ENCODE data around the gene LSM14B. TPM values are rescaled to one million over a fixed set of nuclear protein-coding genes. Genes with fewer than 3 reads are reported as not detected.
"Not testable (repeated sequence)": the region's sequence is repeated elsewhere in the genome, so short reads cannot be mapped to it uniquely, and the experiment has no call there.

Gene LSM14B
- polyA plus RNA-seq (2013), result 25.3 TPM

DNA sequence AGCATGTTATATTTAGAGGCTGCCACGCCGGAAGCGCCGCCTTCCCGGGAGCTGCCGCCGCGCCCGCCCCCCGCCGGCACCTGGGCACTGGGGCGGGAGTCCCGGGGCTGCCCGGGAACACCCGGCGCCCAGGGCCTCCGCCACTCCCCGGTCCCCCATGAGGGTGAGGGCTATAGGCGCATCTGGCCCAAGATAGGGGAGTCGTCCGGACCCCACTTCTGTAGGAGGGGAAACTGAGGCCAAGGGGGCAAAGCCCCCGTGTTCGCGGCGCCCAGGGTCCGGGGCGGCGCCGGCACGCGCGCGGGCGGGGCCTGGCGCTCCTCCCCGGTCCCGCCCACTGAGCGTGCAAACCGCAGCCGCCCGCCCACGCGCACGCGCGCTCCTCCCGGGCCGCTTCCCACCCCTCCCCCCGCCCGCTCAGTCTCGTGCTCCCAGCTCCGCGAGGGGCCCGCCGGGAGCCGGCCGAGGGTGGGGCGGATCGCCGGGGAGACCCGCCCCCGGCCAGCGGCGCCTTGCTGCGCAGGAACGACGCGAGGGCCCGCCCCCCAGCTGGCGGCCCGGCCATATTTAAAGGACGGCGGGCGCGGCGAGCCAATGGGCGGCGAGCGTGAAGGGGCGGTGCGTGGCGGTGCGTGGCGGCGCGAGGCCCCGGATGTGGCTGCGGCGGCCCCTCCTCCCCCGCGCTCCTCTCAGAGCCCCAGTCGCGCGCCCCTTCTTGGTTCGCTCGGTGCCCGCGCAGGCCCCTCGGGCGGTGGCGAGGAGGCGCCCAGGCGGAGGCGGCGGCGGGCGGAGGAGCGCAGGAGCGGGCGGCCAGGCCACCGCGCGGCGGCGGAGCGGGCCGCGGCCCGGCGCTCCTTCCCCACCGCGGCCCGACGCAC, at the start of gene LSM14B:
Gene LSM14B, plus strand, starts transcription at position 700 of the 878 bp plus-strand sequence. CDS start 192 bp downstream, outside the sequence.
- Histone ChIP-seq H3K9me3 (ENCODE audit: control extremely low read depth in 1 of 5, control insufficient read depth in 4 of 5, insufficient read depth in 2 of 5, low read depth in 1 of 5, low read length in 4 of 5) (no peaks in the 10 kb centered on the region), H3K27me3 (replicated peaks in 2 of 5; ENCODE audit: control insufficient read depth in 4 of 5, insufficient read depth in 5 of 5, low read length in 4 of 5) (no peaks in the 10 kb centered on the region), H3K4me3 (ENCODE audit: control insufficient read depth in 1 of 7, extremely low read depth in 1 of 7, insufficient read depth in 4 of 7, low read depth in 2 of 7, low read length in 6 of 7) (peak within 1 kb of the TSS; percentile 68 to 88 (median 77)), H3K27ac (ENCODE audit: insufficient read depth in 1 of 2, low read depth in 1 of 2, low read length in 2 of 2, poor library complexity in 1 of 2, severe bottlenecking in 2 of 2) (peak within 1 kb of the TSS; percentile 40 to 79), H3K4me1 (ENCODE audit: control extremely low read depth in 1 of 4, control insufficient read depth in 4 of 4, insufficient read depth in 4 of 4, low read length in 3 of 4) (peaks cover 6 to 57% (median 33%) of the 10 kb centered on the region in 4 experiments), H3K36me3 (ENCODE audit: control insufficient read depth in 4 of 4, insufficient read depth in 4 of 4, low read length in 3 of 4) (peaks cover 3 to 26% (median 18%) of the 10 kb centered on the region in 4 experiments)
- ChIA-PET CTCF (interaction anchor here (1.1 to 1.9 kb wide), 5 partner anchors 9 to 59 kb away, joined by 3 to 7 read pairs (median 4); no protein-coding TSS in a partner anchor), POLR2A (interaction anchor here (0.6 to 3.3 kb wide), 7 partner anchors 14 to 289 kb away, joined by 3 to 26 read pairs (median 4); partner anchors contain the start of genes PSMA7, SS18L1 and TAF4)
- WGBS (ENCODE audit: insufficient coverage), result under 1% methylated on average over 83 of the region's 124 CpGs
- DNase-seq, result peak; percentile 97 to 98 (median 98)

DNA sequence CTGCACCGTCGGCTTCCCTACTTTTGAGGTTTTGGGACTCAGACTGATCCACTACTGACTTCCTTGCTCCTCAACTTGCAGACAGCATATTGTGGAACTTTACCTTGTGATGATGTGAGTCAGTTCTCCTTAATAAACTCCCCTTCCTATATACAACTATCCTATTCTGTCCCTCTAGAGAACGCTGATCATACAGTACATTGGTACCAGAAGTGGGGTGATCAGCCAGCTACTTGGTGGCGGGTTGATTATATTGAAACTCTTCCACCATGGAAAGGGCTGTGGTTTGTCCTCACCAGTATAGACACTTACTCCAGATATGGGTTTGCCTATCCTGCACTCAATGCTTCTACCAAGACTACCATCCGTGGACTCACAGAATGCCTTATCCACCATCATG, 49.0 kb upstream of the LSM14B start:
- POLR2A ChIA-PET, result no interaction called here
- 97% methylated on average over 4 of the region's 5 CpGs for WGBS (ENCODE audit: insufficient coverage)

DNA sequence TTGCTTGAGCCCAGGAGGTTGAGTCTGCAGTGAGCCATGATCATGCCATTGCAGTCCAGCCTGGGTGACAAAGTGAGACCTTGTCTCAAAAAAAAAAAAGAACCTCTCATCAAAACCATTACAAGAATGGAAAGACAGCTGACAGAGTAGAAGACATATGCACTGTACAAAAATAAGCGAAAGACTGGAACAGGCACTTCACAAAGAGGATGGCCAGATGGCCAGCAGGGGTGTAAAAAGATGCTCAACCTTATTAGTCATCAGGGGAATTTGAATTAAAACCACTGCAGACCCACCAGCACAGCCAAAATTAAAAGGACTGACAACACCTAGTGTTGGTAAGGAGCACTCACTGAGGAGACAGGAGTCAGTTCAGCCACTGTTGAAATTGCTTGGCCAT, 43.1 kb upstream of the LSM14B start:
- Histone ChIP-seq H3K4me3 (ENCODE audit: control insufficient read depth in 1 of 7, extremely low read depth in 1 of 7, insufficient read depth in 4 of 7, low read depth in 2 of 7, low read length in 6 of 7) (no peak overlapping the region), H3K27ac (ENCODE audit: insufficient read depth in 1 of 2, low read depth in 1 of 2, low read length in 2 of 2, poor library complexity in 1 of 2, severe bottlenecking in 2 of 2) (no peak overlapping the region), H3K36me3 (ENCODE audit: control insufficient read depth in 4 of 4, insufficient read depth in 4 of 4, low read length in 3 of 4) (no peaks in the 10 kb centered on the region), H3K9me3 (ENCODE audit: control extremely low read depth in 1 of 5, control insufficient read depth in 4 of 5, insufficient read depth in 2 of 5, low read depth in 1 of 5, low read length in 4 of 5) (peaks cover 0 to 14% (median 13%) of the 10 kb centered on the region in 5 experiments), H3K4me1 (ENCODE audit: control extremely low read depth in 1 of 4, control insufficient read depth in 4 of 4, insufficient read depth in 4 of 4, low read length in 3 of 4) (no peaks in the 10 kb centered on the region), H3K27me3 (replicated peaks in 2 of 5; ENCODE audit: control insufficient read depth in 4 of 5, insufficient read depth in 5 of 5, low read length in 4 of 5) (peaks cover 0 to 4% (median 2%) of the 10 kb centered on the region in 5 experiments)
- ChIA-PET POLR2A (interaction anchor here (0.6 kb wide), 1 partner anchor 16 kb away, joined by 3 read pairs; no protein-coding TSS in a partner anchor), CTCF (interaction anchor here (1.1 kb wide), 1 partner anchor 9 kb away, joined by 3 read pairs; no protein-coding TSS in a partner anchor)
- no peak for DNase-seq
- WGBS (ENCODE audit: insufficient coverage), result 100% methylated on average over 1 of the region's 1 CpG

More for the DNA sequence above, 49.0 kb upstream of the LSM14B start:
- CTCF ChIA-PET, result interaction anchor here (1.5 kb wide), 1 partner anchor 13 kb away, joined by 3 read pairs; no protein-coding TSS in a partner anchor
- no peaks in the 10 kb centered on the region for H3K27me3 ChIP-seq (replicated peaks in 2 of 5; ENCODE audit: control insufficient read depth in 4 of 5, insufficient read depth in 5 of 5, low read length in 4 of 5)
- no peak overlapping the region for H3K27ac ChIP-seq (ENCODE audit: insufficient read depth in 1 of 2, low read depth in 1 of 2, low read length in 2 of 2, poor library complexity in 1 of 2, severe bottlenecking in 2 of 2)
- DNase-seq, result no peak
- H3K4me1 ChIP-seq (ENCODE audit: control extremely low read depth in 1 of 4, control insufficient read depth in 4 of 4, insufficient read depth in 4 of 4, low read length in 3 of 4), result peaks cover 0 to 4% (median 0%) of the 10 kb centered on the region in 4 experiments
- no peak overlapping the region for H3K4me3 ChIP-seq (ENCODE audit: control insufficient read depth in 1 of 7, extremely low read depth in 1 of 7, insufficient read depth in 4 of 7, low read depth in 2 of 7, low read length in 6 of 7)
- H3K9me3 ChIP-seq (ENCODE audit: control extremely low read depth in 1 of 5, control insufficient read depth in 4 of 5, insufficient read depth in 2 of 5, low read depth in 1 of 5, low read length in 4 of 5), result peaks cover 0 to 20% (median 13%) of the 10 kb centered on the region in 5 experiments
- H3K36me3 ChIP-seq (ENCODE audit: control insufficient read depth in 4 of 4, insufficient read depth in 4 of 4, low read length in 3 of 4), result no peaks in the 10 kb centered on the region

DNA sequence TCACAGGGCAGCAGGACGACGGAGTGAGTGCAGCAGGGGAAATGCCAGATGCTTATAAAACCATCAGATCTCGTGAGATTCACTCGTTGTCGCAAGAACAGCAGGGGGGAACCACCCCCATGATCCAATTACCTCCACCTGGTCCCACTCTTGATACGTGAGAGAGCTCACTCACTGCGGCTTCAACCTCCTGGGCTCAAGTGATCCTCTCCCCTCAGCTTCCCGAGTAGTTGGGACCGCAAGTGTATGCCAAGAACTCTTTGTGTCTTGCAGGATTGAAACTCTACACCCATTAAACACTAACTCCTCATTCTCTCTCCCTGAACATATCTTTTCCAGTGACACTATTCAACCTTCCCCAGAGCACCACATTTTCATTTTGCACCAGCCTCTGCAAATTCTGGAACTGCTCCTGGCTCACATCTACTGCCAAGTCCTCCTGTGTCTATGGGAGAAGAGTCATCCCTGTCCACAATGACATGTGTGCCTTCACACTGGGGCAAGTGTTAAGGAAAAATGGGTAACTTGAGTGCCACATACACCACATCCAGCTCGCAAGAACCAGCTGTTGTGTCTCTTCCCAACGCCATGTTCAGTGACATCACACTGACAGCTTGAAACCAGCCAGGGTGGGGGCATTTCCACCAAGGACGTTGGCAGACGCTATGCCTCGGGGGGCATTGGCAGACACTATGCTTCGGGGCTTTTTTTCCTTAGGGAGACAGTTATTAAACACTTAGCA, 41.9 kb upstream of the LSM14B start:
- H3K4me1 ChIP-seq (ENCODE audit: control extremely low read depth in 1 of 4, control insufficient read depth in 4 of 4, insufficient read depth in 4 of 4, low read length in 3 of 4), result no peaks in the 10 kb centered on the region
- no peak overlapping the region for H3K27ac ChIP-seq (ENCODE audit: insufficient read depth in 1 of 2, low read depth in 1 of 2, low read length in 2 of 2, poor library complexity in 1 of 2, severe bottlenecking in 2 of 2)
- H3K4me3 ChIP-seq (ENCODE audit: control insufficient read depth in 1 of 7, extremely low read depth in 1 of 7, insufficient read depth in 4 of 7, low read depth in 2 of 7, low read length in 6 of 7), result no peak overlapping the region
- ChIA-PET POLR2A (no interaction called here), CTCF (no interaction called here)
- WGBS (ENCODE audit: insufficient coverage), result 68% methylated on average over 8 of the region's 15 CpGs
- peaks cover 0 to 4% (median 2%) of the 10 kb centered on the region in 5 experiments for H3K27me3 ChIP-seq (replicated peaks in 2 of 5; ENCODE audit: control insufficient read depth in 4 of 5, insufficient read depth in 5 of 5, low read length in 4 of 5)
- peaks cover 0 to 14% (median 10%) of the 10 kb centered on the region in 5 experiments for H3K9me3 ChIP-seq (ENCODE audit: control extremely low read depth in 1 of 5, control insufficient read depth in 4 of 5, insufficient read depth in 2 of 5, low read depth in 1 of 5, low read length in 4 of 5)
- no peak for DNase-seq
- no peaks in the 10 kb centered on the region for H3K36me3 ChIP-seq (ENCODE audit: control insufficient read depth in 4 of 4, insufficient read depth in 4 of 4, low read length in 3 of 4)

DNA sequence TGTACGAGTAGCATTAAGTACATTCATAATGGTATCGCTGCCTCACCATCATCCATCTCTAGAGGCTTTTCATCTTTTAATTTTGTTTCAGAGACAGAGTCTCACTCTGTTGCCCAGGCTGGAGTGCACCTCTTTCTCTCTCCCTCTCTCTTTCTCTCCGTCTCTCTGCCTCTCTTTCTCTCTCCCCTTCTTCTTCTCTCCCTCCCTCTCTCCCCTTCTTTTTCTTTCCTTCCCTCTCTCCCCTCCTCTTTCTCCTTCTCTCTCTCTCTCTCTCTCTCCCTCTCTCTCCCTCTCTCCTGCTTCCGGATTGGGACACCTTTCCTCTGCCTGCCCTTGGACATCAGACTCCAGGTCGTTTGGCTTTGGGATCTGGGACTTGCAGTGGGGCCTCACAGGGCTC, 39.0 kb upstream of the LSM14B start:
- no peak overlapping the region for H3K27ac ChIP-seq (ENCODE audit: insufficient read depth in 1 of 2, low read depth in 1 of 2, low read length in 2 of 2, poor library complexity in 1 of 2, severe bottlenecking in 2 of 2)
- CTCF ChIA-PET, result no interaction called here
- H3K36me3 ChIP-seq (ENCODE audit: control insufficient read depth in 4 of 4, insufficient read depth in 4 of 4, low read length in 3 of 4), result no peaks in the 10 kb centered on the region
- DNase-seq, result no peak
- H3K9me3 ChIP-seq (ENCODE audit: control extremely low read depth in 1 of 5, control insufficient read depth in 4 of 5, insufficient read depth in 2 of 5, low read depth in 1 of 5, low read length in 4 of 5), result peaks cover 0 to 7% (median 3%) of the 10 kb centered on the region in 5 experiments
- POLR2A ChIA-PET, result no interaction called here
- peaks cover 1 to 13% (median 2%) of the 10 kb centered on the region in 5 experiments for H3K27me3 ChIP-seq (replicated peaks in 2 of 5; ENCODE audit: control insufficient read depth in 4 of 5, insufficient read depth in 5 of 5, low read length in 4 of 5)
- 75% methylated on average over 4 of the region's 5 CpGs for WGBS (ENCODE audit: insufficient coverage)
- no peaks in the 10 kb centered on the region for H3K4me1 ChIP-seq (ENCODE audit: control extremely low read depth in 1 of 4, control insufficient read depth in 4 of 4, insufficient read depth in 4 of 4, low read length in 3 of 4)
- no peak overlapping the region for H3K4me3 ChIP-seq (ENCODE audit: control insufficient read depth in 1 of 7, extremely low read depth in 1 of 7, insufficient read depth in 4 of 7, low read depth in 2 of 7, low read length in 6 of 7)

DNA sequence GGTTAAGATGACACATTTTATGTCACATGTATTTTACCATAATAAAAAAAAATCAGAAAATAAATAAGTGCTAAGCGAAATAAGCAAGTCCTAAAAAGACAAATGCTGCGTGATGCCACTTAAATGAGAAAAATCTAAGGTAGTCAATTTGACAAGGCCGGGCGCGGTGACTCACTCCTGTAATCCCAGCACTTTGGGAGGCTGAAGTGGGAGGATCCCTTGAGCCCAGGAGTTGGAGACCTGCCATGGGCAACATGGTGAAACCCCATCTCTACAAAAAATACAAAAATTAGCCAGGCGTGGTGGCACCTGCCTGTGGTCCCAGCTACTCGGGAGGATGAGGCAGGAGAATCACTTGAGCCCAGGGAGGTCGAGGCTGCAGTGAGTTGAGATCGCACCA, 38.1 kb upstream of the LSM14B start:
- POLR2A ChIA-PET; H3K27ac ChIP-seq (ENCODE audit: insufficient read depth in 1 of 2, low read depth in 1 of 2, low read length in 2 of 2, poor library complexity in 1 of 2, severe bottlenecking in 2 of 2); H3K36me3 ChIP-seq (ENCODE audit: control insufficient read depth in 4 of 4, insufficient read depth in 4 of 4, low read length in 3 of 4); H3K4me3 ChIP-seq (ENCODE audit: control insufficient read depth in 1 of 7, extremely low read depth in 1 of 7, insufficient read depth in 4 of 7, low read depth in 2 of 7, low read length in 6 of 7); H3K4me1 ChIP-seq (ENCODE audit: control extremely low read depth in 1 of 4, control insufficient read depth in 4 of 4, insufficient read depth in 4 of 4, low read length in 3 of 4); H3K9me3 ChIP-seq (ENCODE audit: control extremely low read depth in 1 of 5, control insufficient read depth in 4 of 5, insufficient read depth in 2 of 5, low read depth in 1 of 5, low read length in 4 of 5); DNase-seq: not testable (repeated sequence)
- CTCF ChIA-PET, result interaction anchor here (1.1 kb wide), 1 partner anchor 10 kb away, joined by 3 read pairs; no protein-coding TSS in a partner anchor
- 100% methylated on average over 6 of the region's 9 CpGs for WGBS (ENCODE audit: insufficient coverage)
- peaks cover 2 to 15% (median 2%) of the 10 kb centered on the region in 5 experiments for H3K27me3 ChIP-seq (replicated peaks in 2 of 5; ENCODE audit: control insufficient read depth in 4 of 5, insufficient read depth in 5 of 5, low read length in 4 of 5)

Data from common myeloid progenitor, CD34-positive (primary cell).